Fibroblast of lung (primary cell): Measurements from ENCODE around the gene ADAMTS6. TPM values are rescaled to one million over a fixed set of nuclear protein-coding genes. Genes with fewer than 3 reads are reported as not detected.

ENCODE experiments used
- DNase-seq, 2 donors: peaks; one replicate each; pipeline versions ENCODE4 v3.0.0 to v3.0.0-alpha.2; 2010; ENCODE audit warnings: low read depth in 2 of 2
- H2AFZ ChIP-seq: 2 replicates; pipeline ENCODE4 v1.5.1; 2012; ENCODE audit warnings: low read length, control low read depth, inconsistent platforms
- H3K27ac ChIP-seq: 2 replicates; pipeline ENCODE4 v1.5.1; 2011; ENCODE audit warnings: low read length, control low read depth; ENCODE audit not compliant: insufficient read depth
- H3K27me3 ChIP-seq: 2 replicates; pipeline ENCODE4 v1.5.1; 2011; ENCODE audit warnings: mild to moderate bottlenecking, low read length; ENCODE audit not compliant: control insufficient read depth, insufficient read depth
- H3K36me3 ChIP-seq: 2 replicates; pipeline ENCODE4 v1.5.1; 2011; ENCODE audit warnings: low read length; ENCODE audit not compliant: control insufficient read depth, insufficient read depth
- H3K4me1 ChIP-seq: 2 replicates; pipeline ENCODE4 v1.5.1; 2011; ENCODE audit warnings: low read length; ENCODE audit not compliant: control insufficient read depth, insufficient read depth; ENCODE audit errors: extremely low read depth
- H3K4me2 ChIP-seq: 2 replicates; pipeline ENCODE4 v1.5.1; 2011; ENCODE audit warnings: low read length, control low read depth; ENCODE audit not compliant: insufficient read depth; ENCODE audit errors: extremely low read depth
- H3K4me3 ChIP-seq, 4 experiments: fragments of 200-600 bp in 1 of 4; sonication (generic) in 1 of 4; replicated peaks in 1 of 4; 2 replicates each; pipeline ENCODE4 v1.5.1; 2011 to 2016; ENCODE audit warnings: low read length in 4 of 4, low read depth in 3 of 4, mild to moderate bottlenecking in 3 of 4, control low read depth in 2 of 4, inconsistent platforms in 1 of 4, mixed read lengths in 1 of 4; ENCODE audit not compliant: insufficient read depth in 1 of 4; ENCODE audit errors: control extremely low read depth in 1 of 4
- H3K79me2 ChIP-seq: 2 replicates; pipeline ENCODE4 v1.5.1; 2012; ENCODE audit warnings: mild to moderate bottlenecking, low read length, inconsistent platforms; ENCODE audit not compliant: control insufficient read depth, insufficient read depth
- H3K9ac ChIP-seq: 2 replicates; pipeline ENCODE4 v1.5.1; 2011; ENCODE audit warnings: mild to moderate bottlenecking, low read length, control low read depth; ENCODE audit not compliant: insufficient read depth
- H3K9me3 ChIP-seq: 2 replicates; pipeline ENCODE4 v1.5.1; 2012; ENCODE audit warnings: low read depth, low read length; ENCODE audit not compliant: control insufficient read depth, insufficient read depth
- H4K20me1 ChIP-seq: 2 replicates; pipeline ENCODE4 v1.5.1; 2011; ENCODE audit warnings: low read length; ENCODE audit not compliant: control insufficient read depth, insufficient read depth; ENCODE audit errors: extremely low read depth
- EZH2 ChIP-seq: IDR thresholded peaks from 2 replicates; pipeline ENCODE4 v1.5.1; 2012; ENCODE audit warnings: low read length, control low read depth, mild to moderate bottlenecking; ENCODE audit errors: missing control alignments
- polyA plus RNA-seq, 2 donors: library from polyadenylated mRNA; depleted of rRNA in 1 of 2; stranded (reverse) in 1 of 2; unstranded in 1 of 2; fragments of >200 nt; gene quantifications; 2 replicates each; pipeline ENCODE4 v1.2.1, GENCODE V29; 2011 to 2012; ENCODE audit warnings: missing spikeins in 1 of 2
- total RNA-seq: library from RNA; depleted of rRNA; stranded (reverse); fragments of >200 nt; gene quantifications from 2 replicates; pipeline ENCODE4 v1.2.1, GENCODE V29; 2014
- TF ChIP-seq, protein P1 (sequence below), 2 donors: IDR thresholded peaks in 1 of 2; conservative IDR thresholded peaks in 1 of 2; 1 replicate in 1 of 2; 2 replicates in 1 of 2; pipeline ENCODE4 v1.5.1; 2011 to 2012; ENCODE audit warnings: low read length in 2 of 2, control low read depth in 1 of 2, inconsistent platforms in 1 of 2, low read depth in 1 of 2, mild to moderate bottlenecking in 1 of 2

ADAMTS6 gene
- total and polyA plus RNA-seq, 2 donors (not counting 1 experiment from before 2014, with no cell fraction given) = 7.5 to 45.2 TPM

DNA sequence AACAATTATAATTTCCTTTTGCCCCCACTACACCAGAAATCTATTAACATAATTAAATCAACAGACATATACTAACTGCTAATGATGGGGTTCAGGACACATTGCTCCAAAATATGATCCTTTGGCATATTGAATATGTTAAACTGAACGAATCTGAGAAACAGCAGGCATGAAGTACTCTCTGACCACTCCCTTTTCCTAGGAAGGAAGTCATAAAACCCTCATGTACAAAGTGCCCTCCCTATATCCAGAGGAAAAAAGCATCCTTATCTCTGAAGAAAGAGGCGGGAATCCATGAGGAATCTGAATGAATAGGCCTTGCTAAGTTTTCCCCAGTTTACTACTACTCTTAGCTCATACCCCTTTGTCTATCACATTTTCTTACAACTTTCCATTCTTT, 67.9 kb downstream of the ADAMTS6 start:
- no peak overlapping the region for H3K4me2 ChIP-seq
- no peaks in the 10 kb centered on the region for H3K27me3 ChIP-seq
- no peaks in the 10 kb centered on the region for H3K4me1 ChIP-seq
- no peak overlapping the region for H3K27ac ChIP-seq
- no peak overlapping the region for H3K9ac ChIP-seq
- no peaks in the 10 kb centered on the region for H3K9me3 ChIP-seq
- H2AFZ ChIP-seq = no peak overlapping the region
- TF ChIP-seq EZH2 = no peak
- TF ChIP-seq, protein P1, sequence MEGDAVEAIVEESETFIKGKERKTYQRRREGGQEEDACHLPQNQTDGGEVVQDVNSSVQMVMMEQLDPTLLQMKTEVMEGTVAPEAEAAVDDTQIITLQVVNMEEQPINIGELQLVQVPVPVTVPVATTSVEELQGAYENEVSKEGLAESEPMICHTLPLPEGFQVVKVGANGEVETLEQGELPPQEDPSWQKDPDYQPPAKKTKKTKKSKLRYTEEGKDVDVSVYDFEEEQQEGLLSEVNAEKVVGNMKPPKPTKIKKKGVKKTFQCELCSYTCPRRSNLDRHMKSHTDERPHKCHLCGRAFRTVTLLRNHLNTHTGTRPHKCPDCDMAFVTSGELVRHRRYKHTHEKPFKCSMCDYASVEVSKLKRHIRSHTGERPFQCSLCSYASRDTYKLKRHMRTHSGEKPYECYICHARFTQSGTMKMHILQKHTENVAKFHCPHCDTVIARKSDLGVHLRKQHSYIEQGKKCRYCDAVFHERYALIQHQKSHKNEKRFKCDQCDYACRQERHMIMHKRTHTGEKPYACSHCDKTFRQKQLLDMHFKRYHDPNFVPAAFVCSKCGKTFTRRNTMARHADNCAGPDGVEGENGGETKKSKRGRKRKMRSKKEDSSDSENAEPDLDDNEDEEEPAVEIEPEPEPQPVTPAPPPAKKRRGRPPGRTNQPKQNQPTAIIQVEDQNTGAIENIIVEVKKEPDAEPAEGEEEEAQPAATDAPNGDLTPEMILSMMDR (conservative IDR thresholded peaks at IDR 0.05 in 1 of 2, IDR thresholded peaks at IDR 0.05 in 1 of 2; ENCODE audit: low read depth in 1 of 2, low read length in 2 of 2) = no peak
- H3K4me3 ChIP-seq = no peak overlapping the region
- H4K20me1 ChIP-seq = no peaks in the 10 kb centered on the region
- H3K36me3 ChIP-seq = peaks cover 3% of the 10 kb centered on the region
- peaks cover 4% of the 10 kb centered on the region for H3K79me2 ChIP-seq
- no peak for DNase-seq

- Histone ChIP-seq H3K27ac (no peak overlapping the region), H4K20me1 (no peaks in the 10 kb centered on the region), H3K4me3 (no peak overlapping the region), H3K4me1 (no peaks in the 10 kb centered on the region), H3K4me2 (no peak overlapping the region), H3K9me3 (no peaks in the 10 kb centered on the region), H3K79me2 (peaks cover 4% of the 10 kb centered on the region), H3K27me3 (no peaks in the 10 kb centered on the region), H3K36me3 (peaks cover 3% of the 10 kb centered on the region), H3K9ac (no peak overlapping the region), H2AFZ (no peak overlapping the region)
- DNase-seq = no peak
- TF ChIP-seq EZH2 = no peak
- TF ChIP-seq, protein P1 (conservative IDR thresholded peaks at IDR 0.05 in 1 of 2, IDR thresholded peaks at IDR 0.05 in 1 of 2; ENCODE audit: low read depth in 1 of 2, low read length in 2 of 2) = no peak
Observed at GRCh38 chr5:65412842-65413241, 68.9 kb downstream of the ADAMTS6 start.

DNA sequence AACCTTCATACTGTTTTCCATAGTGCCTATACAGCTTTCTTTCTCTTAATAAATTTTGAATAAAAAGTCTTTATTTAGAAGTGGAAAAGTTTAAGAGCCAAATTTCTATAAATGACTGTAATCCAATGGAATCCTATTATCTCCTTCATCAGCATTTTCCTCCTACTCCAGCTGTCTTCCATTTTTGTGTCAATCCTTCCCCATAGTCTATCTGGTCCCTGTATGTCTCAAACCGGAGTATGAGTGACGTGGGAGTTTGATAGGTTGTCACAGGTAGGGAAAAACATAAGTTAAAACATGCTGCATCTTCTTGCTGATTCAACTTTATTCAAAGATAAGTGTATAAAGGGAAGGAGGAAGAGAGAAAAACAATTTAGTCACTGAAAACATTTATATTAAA, 70.4 kb downstream of the ADAMTS6 start:
- Histone ChIP-seq H3K27me3 (no peaks in the 10 kb centered on the region), H2AFZ (no peak overlapping the region), H3K27ac (no peak overlapping the region), H4K20me1 (no peaks in the 10 kb centered on the region), H3K79me2 (peaks cover 4% of the 10 kb centered on the region), H3K9ac (no peak overlapping the region), H3K9me3 (no peaks in the 10 kb centered on the region), H3K4me3 (no peak overlapping the region), H3K36me3 (peaks cover 3% of the 10 kb centered on the region), H3K4me1 (no peaks in the 10 kb centered on the region), H3K4me2 (no peak overlapping the region)
- no peak for TF ChIP-seq EZH2
- TF ChIP-seq, protein P1 (conservative IDR thresholded peaks at IDR 0.05 in 1 of 2, IDR thresholded peaks at IDR 0.05 in 1 of 2; ENCODE audit: low read depth in 1 of 2, low read length in 2 of 2) = no peak
- no peak for DNase-seq
